ENCODE results near the gene COPZ1.

- TF ChIP-seq CTCF (IDR thresholded peaks at IDR 0.05; ENCODE audit: low read depth, low read length) (no peak), EZH2phosphoT487 (IDR thresholded peaks at IDR 0.05; ENCODE audit: low read depth) (no peak)
Observed at GRCh38 chr12:54331461-54331860, 6.5 kb downstream of the COPZ1 start.

Measured in OCI-LY3 (cell line).